ENCODE data around the gene CADM2. TPM values are rescaled to one million over a fixed set of nuclear protein-coding genes. Genes with fewer than 3 reads are reported as not detected.

CADM2 gene
- total and polyA plus RNA-seq, 3 donors from 2014 or later, result 1.3 to 4.0 (median 2.7) TPM

- intact Hi-C loops (cut with DNase I; ENCODE audit: low total_unique reads), result no loop called here
- 95 to 98% methylated on average over 1 of the region's 1 CpG for WGBS, 2 donors
- Histone ChIP-seq H3K36me3 (ENCODE audit: low read depth, missing control alignments) (no peaks in the 10 kb centered on the region), H3K9me3 (no peaks in the 10 kb centered on the region), H3K27ac (no peak overlapping the region), H3K4me3 (no peak overlapping the region), H3K27me3 (no peaks in the 10 kb centered on the region), H3K4me1 (no peaks in the 10 kb centered on the region)
- DNase-seq, result no peak
- TF ChIP-seq CTCF (IDR thresholded peaks at IDR 0.05) (no peak), POLR2A (IDR thresholded peaks at IDR 0.05) (no peak)
These were observed 976.4 kb downstream of the CADM2 start for GRCh38 chr3:85935171-85935570.

GRCh38 chr3:85939074-85939482, 980.3 kb downstream of the CADM2 start:
- DNase-seq, result no peak
- TF ChIP-seq CTCF (IDR thresholded peaks at IDR 0.05) (no peak), POLR2A (IDR thresholded peaks at IDR 0.05) (no peak)
- intact Hi-C loops (cut with DNase I; ENCODE audit: low total_unique reads), result no loop called here
- Histone ChIP-seq H3K9me3 (no peaks in the 10 kb centered on the region), H3K4me3 (no peak overlapping the region), H3K4me1 (no peaks in the 10 kb centered on the region), H3K36me3 (ENCODE audit: low read depth, missing control alignments) (no peaks in the 10 kb centered on the region), H3K27ac (no peak overlapping the region), H3K27me3 (no peaks in the 10 kb centered on the region)
- WGBS, 2 donors, result 35 to 36% methylated on average over 3 of the region's 3 CpGs

GRCh38 chr3:85950435-85950834, 991.6 kb downstream of the CADM2 start:
- intact Hi-C loops (cut with DNase I; ENCODE audit: low total_unique reads), result no loop called here
- Histone ChIP-seq H3K4me3 (no peak overlapping the region), H3K4me1 (no peaks in the 10 kb centered on the region), H3K27ac (no peak overlapping the region), H3K27me3 (no peaks in the 10 kb centered on the region), H3K9me3 (no peaks in the 10 kb centered on the region), H3K36me3 (ENCODE audit: low read depth, missing control alignments) (no peaks in the 10 kb centered on the region)
- DNase-seq, result no peak
- TF ChIP-seq CTCF (IDR thresholded peaks at IDR 0.05), result no peak
- no peak for TF ChIP-seq POLR2A (IDR thresholded peaks at IDR 0.05)
- WGBS, 2 donors, result 62 to 65% methylated on average over 1 of the region's 1 CpG

GRCh38 chr3:85960793-85961192, 1002.0 kb downstream of the CADM2 start:
- H3K27ac ChIP-seq, result no peak overlapping the region
- H3K36me3 ChIP-seq (ENCODE audit: low read depth, missing control alignments), result no peaks in the 10 kb centered on the region
- H3K4me1 ChIP-seq, result no peaks in the 10 kb centered on the region
- H3K27me3 ChIP-seq, result no peaks in the 10 kb centered on the region
- H3K4me3 ChIP-seq, result no peak overlapping the region
- H3K9me3 ChIP-seq, result no peaks in the 10 kb centered on the region
- no peak for DNase-seq
- TF ChIP-seq POLR2A (IDR thresholded peaks at IDR 0.05), result no peak
- no peak for TF ChIP-seq CTCF (IDR thresholded peaks at IDR 0.05)
- intact Hi-C loops (cut with DNase I; ENCODE audit: low total_unique reads), result no loop called here

- WGBS, 2 donors, result 69 to 74% methylated on average over 6 of the region's 6 CpGs
- no peak overlapping the region for H3K4me3 ChIP-seq
- no peaks in the 10 kb centered on the region for H3K9me3 ChIP-seq
- no peaks in the 10 kb centered on the region for H3K36me3 ChIP-seq (ENCODE audit: low read depth, missing control alignments)
- no peaks in the 10 kb centered on the region for H3K27me3 ChIP-seq
- H3K27ac ChIP-seq, result no peak overlapping the region
- intact Hi-C loops (cut with DNase I; ENCODE audit: low total_unique reads), result no loop called here
- H3K4me1 ChIP-seq, result no peaks in the 10 kb centered on the region
- no peak for DNase-seq
- no peak for TF ChIP-seq POLR2A (IDR thresholded peaks at IDR 0.05)
- TF ChIP-seq CTCF (IDR thresholded peaks at IDR 0.05), result no peak
These were observed 1019.0 kb downstream of the CADM2 start for GRCh38 chr3:85977615-85978338.
